SU-DHL-6 (cell line): ENCODE data around the gene IVNS1ABP.

Source experiments
- H2AFZ ChIP-seq: fragments of 200-600 bp; sonication (generic); 2 replicates; pipeline ENCODE4 v1.6.1; 2014; ENCODE audit warnings: low read depth, mild to moderate bottlenecking, moderate library complexity, mixed read lengths, antibody characterized with exemption, low read length; ENCODE audit not compliant: severe bottlenecking
- H3F3A ChIP-seq: fragments of 200-600 bp; shearing (Covaris generic); 2 replicates; pipeline ENCODE4 v1.6.0; 2016; ENCODE audit warnings: antibody characterized with exemption, mild to moderate bottlenecking; ENCODE audit not compliant: insufficient read depth
- H3K27ac ChIP-seq: fragments of 200-600 bp; sonication (generic); 2 replicates; pipeline ENCODE4 v1.5.1; 2016; ENCODE audit warnings: low read depth, mild to moderate bottlenecking, low read length, moderate library complexity, mixed read lengths
- H3K27me3 ChIP-seq: fragments of 200-600 bp; sonication (generic), shearing (Covaris generic); 2 replicates; pipeline ENCODE4 v1.6.0; 2014; ENCODE audit warnings: mild to moderate bottlenecking, low read length
- H3K36me3 ChIP-seq: fragments of 200-600 bp; sonication (generic); 2 replicates; pipeline ENCODE4 v1.6.1; 2014; ENCODE audit warnings: mild to moderate bottlenecking, low read length, mixed read lengths
- H3K4me2 ChIP-seq: fragments of 300-600, 200-600 bp; shearing (Covaris generic), sonication (generic); 2 replicates; pipeline ENCODE4 v1.6.0; 2014; ENCODE audit warnings: low read length, low read depth, mild to moderate bottlenecking; ENCODE audit not compliant: poor library complexity, severe bottlenecking
- H3K4me3 ChIP-seq: fragments of 200-600 bp; sonication (generic); 2 replicates; pipeline ENCODE4 v1.5.1; 2014; ENCODE audit warnings: antibody characterized with exemption, low read length, mild to moderate bottlenecking, mixed read lengths; ENCODE audit not compliant: insufficient read depth, poor library complexity, severe bottlenecking
- H3K79me2 ChIP-seq: fragments of 200-600 bp; sonication (generic); 2 replicates; pipeline ENCODE4 v1.6.1; 2014; ENCODE audit warnings: mild to moderate bottlenecking, low read length, moderate library complexity; ENCODE audit not compliant: insufficient read depth
- H3K9ac ChIP-seq: fragments of 200-600 bp; sonication (generic); 2 replicates; pipeline ENCODE4 v1.7.0; 2014; ENCODE audit warnings: mild to moderate bottlenecking, low read length
- H3K9me2 ChIP-seq: fragments of 200-600 bp; sonication (generic); replicated peaks from 2 replicates; pipeline ENCODE4 v1.6.1; 2014; ENCODE audit warnings: low read length; ENCODE audit not compliant: insufficient read depth
- H3K9me3 ChIP-seq: fragments of 200-600 bp; sonication (generic); 2 replicates; pipeline ENCODE4 v1.6.1; 2014; ENCODE audit warnings: low read length, mixed read lengths; ENCODE audit not compliant: insufficient read depth
- H4K20me1 ChIP-seq: fragments of 200-600 bp; sonication (generic); 2 replicates; pipeline ENCODE4 v1.6.1; 2014; ENCODE audit warnings: low read depth, mild to moderate bottlenecking, antibody characterized with exemption, low read length, moderate library complexity, mixed read lengths
- EZH2phosphoT487 ChIP-seq: fragments of 200-600 bp; sonication (generic), shearing (Covaris generic); conservative IDR thresholded peaks from 2 replicates; pipeline ENCODE4 v1.6.1; 2018; ENCODE audit warnings: mild to moderate bottlenecking, antibody characterized with exemption, low read length, moderate library complexity, mixed read lengths
- TF ChIP-seq, protein P1 (sequence below): fragments of 200-600 bp; sonication (generic); IDR thresholded peaks from one replicate; pipeline ENCODE4 v1.5.1; 2017; ENCODE audit warnings: antibody characterized with exemption, mild to moderate bottlenecking, low read length, moderate library complexity; ENCODE audit not compliant: insufficient read depth, poor library complexity, severe bottlenecking

Gene IVNS1ABP

DNA sequence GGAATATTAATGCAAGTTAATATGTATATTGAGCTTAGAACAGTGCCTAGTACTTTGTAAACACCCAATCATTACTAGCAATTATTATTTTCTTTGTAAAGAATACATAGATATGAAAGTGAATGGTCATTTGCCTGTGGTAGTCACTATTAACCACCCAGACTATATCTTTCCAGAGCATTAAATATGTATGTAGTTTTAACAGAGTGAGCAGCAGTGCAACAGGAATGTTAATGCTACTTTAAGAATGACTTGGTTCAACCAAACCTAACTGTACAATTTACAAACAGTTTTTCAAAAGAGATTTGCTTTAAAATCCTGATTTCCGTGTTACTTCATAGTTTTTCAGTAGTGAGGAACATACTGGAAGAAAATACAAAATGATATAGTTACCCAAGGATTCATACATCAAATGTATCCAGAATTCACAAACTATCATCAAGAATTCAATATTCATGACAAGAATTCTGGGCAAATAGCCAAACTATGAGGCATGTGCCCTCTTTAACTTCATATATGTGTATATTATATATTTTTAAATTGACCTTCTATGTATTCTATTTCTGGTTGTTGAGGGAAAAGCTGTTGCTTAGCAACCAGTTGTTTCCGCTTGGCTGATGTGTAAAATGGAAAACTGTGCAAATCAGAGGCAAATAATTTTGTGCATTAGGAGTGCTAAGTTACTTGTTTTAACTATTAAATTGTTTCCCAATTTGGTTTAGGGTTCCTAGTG is 34.9 kb upstream of the IVNS1ABP start:
- TF ChIP-seq EZH2phosphoT487 = no peak
- TF ChIP-seq, protein P1, sequence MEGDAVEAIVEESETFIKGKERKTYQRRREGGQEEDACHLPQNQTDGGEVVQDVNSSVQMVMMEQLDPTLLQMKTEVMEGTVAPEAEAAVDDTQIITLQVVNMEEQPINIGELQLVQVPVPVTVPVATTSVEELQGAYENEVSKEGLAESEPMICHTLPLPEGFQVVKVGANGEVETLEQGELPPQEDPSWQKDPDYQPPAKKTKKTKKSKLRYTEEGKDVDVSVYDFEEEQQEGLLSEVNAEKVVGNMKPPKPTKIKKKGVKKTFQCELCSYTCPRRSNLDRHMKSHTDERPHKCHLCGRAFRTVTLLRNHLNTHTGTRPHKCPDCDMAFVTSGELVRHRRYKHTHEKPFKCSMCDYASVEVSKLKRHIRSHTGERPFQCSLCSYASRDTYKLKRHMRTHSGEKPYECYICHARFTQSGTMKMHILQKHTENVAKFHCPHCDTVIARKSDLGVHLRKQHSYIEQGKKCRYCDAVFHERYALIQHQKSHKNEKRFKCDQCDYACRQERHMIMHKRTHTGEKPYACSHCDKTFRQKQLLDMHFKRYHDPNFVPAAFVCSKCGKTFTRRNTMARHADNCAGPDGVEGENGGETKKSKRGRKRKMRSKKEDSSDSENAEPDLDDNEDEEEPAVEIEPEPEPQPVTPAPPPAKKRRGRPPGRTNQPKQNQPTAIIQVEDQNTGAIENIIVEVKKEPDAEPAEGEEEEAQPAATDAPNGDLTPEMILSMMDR = no peak
- no peaks in the 10 kb centered on the region for H3K79me2 ChIP-seq
- H4K20me1 ChIP-seq = no peaks in the 10 kb centered on the region
- no peak overlapping the region for H3K27ac ChIP-seq
- H3K4me3 ChIP-seq = no peak overlapping the region
- no peak overlapping the region for H3K9ac ChIP-seq
- H3K4me2 ChIP-seq = no peak overlapping the region
- no peaks in the 10 kb centered on the region for H3K9me2 ChIP-seq
- H3K27me3 ChIP-seq = no peaks in the 10 kb centered on the region
- no peak overlapping the region for H2AFZ ChIP-seq
- no peaks in the 10 kb centered on the region for H3K36me3 ChIP-seq
- no peaks in the 10 kb centered on the region for H3K9me3 ChIP-seq
- no peaks in the 10 kb centered on the region for H3F3A ChIP-seq

DNA sequence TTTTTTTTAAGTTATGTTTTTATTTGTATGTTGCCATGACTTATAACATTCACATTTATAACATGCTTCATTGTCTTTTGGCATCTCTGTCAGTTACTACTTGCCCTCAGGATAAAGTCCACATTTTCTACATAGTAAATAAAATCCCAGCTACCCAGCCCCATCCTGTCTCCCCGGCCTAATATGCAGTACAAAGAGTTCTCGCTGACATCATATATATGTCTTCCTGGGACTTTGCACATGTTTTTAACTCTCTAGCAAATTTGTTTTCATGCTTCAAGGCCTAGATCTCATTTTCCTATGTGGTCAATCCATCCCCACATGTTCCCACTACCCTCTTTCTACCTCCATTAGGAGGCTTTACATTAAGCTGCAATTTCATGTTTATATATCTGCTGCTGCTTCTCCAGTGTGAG is 33.0 kb upstream of the IVNS1ABP start:
- Histone ChIP-seq H3K9me2 (no peaks in the 10 kb centered on the region), H3K9me3 (no peaks in the 10 kb centered on the region), H3K27ac (no peak overlapping the region), H3K4me2 (no peak overlapping the region), H3K36me3 (no peaks in the 10 kb centered on the region), H3K9ac (no peak overlapping the region), H2AFZ (no peak overlapping the region), H3K4me3 (no peak overlapping the region), H4K20me1 (no peaks in the 10 kb centered on the region), H3K79me2 (no peaks in the 10 kb centered on the region), H3K27me3 (no peaks in the 10 kb centered on the region), H3F3A (no peaks in the 10 kb centered on the region)
- no peak for TF ChIP-seq EZH2phosphoT487
- TF ChIP-seq, protein P1 = no peak

GRCh38 chr1:185349556-185349955 is 32.5 kb upstream of the IVNS1ABP start:
- Histone ChIP-seq H3F3A (no peaks in the 10 kb centered on the region), H3K4me3 (no peak overlapping the region), H3K27me3 (no peaks in the 10 kb centered on the region), H3K9ac (no peak overlapping the region), H3K27ac (no peak overlapping the region), H3K4me2 (no peak overlapping the region), H3K36me3 (no peaks in the 10 kb centered on the region), H3K9me2 (no peaks in the 10 kb centered on the region), H3K9me3 (no peaks in the 10 kb centered on the region), H3K79me2 (no peaks in the 10 kb centered on the region), H4K20me1 (no peaks in the 10 kb centered on the region), H2AFZ (no peak overlapping the region)
- TF ChIP-seq EZH2phosphoT487 = no peak
- TF ChIP-seq, protein P1 = no peak
